Cardiac fibroblast (primary cell): ENCODE measurements around the gene CCDC68.

Experiments
- DNase-seq, 2 donors: peaks; one replicate each; pipeline versions ENCODE4 v3.0.0 to v3.0.0-alpha.2; 2010; ENCODE audit warnings: low read depth in 2 of 2
- H3K4me3 ChIP-seq, 2 donors: replicated peaks in 1 of 2; 1 replicate in 1 of 2; 2 replicates in 1 of 2; pipeline ENCODE4 v1.5.1; 2011; ENCODE audit warnings: low read depth in 2 of 2, low read length in 2 of 2, mild to moderate bottlenecking in 2 of 2, moderate library complexity in 1 of 2
- TF ChIP-seq, protein P1 (sequence below): IDR thresholded peaks from one replicate; pipeline ENCODE4 v1.5.1; 2011; ENCODE audit warnings: low read depth, mild to moderate bottlenecking, low read length, inconsistent platforms

Gene CCDC68

GRCh38 chr18:54962919-54963645, 3.8 kb upstream of the CCDC68 start:
- no peak overlapping the region for H3K4me3 ChIP-seq
- DNase-seq: no peak
- TF ChIP-seq, protein P1, sequence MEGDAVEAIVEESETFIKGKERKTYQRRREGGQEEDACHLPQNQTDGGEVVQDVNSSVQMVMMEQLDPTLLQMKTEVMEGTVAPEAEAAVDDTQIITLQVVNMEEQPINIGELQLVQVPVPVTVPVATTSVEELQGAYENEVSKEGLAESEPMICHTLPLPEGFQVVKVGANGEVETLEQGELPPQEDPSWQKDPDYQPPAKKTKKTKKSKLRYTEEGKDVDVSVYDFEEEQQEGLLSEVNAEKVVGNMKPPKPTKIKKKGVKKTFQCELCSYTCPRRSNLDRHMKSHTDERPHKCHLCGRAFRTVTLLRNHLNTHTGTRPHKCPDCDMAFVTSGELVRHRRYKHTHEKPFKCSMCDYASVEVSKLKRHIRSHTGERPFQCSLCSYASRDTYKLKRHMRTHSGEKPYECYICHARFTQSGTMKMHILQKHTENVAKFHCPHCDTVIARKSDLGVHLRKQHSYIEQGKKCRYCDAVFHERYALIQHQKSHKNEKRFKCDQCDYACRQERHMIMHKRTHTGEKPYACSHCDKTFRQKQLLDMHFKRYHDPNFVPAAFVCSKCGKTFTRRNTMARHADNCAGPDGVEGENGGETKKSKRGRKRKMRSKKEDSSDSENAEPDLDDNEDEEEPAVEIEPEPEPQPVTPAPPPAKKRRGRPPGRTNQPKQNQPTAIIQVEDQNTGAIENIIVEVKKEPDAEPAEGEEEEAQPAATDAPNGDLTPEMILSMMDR: no peak

DNA sequence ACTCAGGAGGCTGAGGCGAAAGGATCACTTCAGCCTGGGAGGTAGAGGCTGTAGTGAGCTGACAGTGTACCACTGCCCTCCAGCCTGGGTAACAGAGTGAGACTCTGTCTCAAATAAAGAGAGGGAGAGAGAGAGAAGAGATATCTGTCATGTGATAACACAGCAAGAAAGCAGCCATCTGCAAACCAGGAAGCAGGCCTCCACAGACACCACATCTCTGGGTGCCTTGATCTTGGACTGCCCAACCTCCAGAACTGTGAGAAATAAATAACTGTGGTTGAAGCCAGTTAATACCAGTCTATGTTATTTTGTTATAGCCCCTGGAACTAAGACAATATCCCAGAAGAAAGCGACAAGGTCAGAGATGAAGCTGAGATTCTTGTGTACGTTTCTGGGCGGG, 2.6 kb upstream of the CCDC68 start:
- H3K4me3 ChIP-seq: no peak overlapping the region
- TF ChIP-seq, protein P1: no peak
- DNase-seq: no peak

- TF ChIP-seq, protein P1: no peak
- no peak overlapping the region for H3K4me3 ChIP-seq
- DNase-seq: peak in 1 of 2 donors; percentile 30
These were observed 1.8 kb upstream of the CCDC68 start for GRCh38 chr18:54961016-54961423.

- TF ChIP-seq, protein P1: no peak
- DNase-seq: no peak
These were observed 936 bp upstream of the CCDC68 start for GRCh38 chr18:54960197-54960596.

DNA sequence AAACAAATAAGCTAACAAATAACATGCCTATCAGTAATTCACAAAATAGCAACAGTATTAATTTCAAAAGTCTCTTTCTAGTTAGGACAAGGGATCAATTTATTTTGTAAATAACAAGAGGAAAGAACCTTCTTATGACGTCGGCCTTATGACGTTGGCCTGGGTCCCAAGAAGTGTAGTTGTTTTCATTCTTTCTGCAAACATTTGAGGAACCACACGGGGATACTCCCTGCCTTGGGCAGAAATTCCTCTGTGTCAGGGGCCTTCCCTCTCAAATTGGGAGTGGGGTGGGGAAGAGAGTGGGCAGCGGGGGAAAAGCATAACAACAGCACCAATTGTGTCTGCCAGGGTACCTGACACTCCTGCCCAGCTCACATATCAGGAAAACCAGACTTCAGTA, 1.3 kb downstream of the CCDC68 start:
- TF ChIP-seq, protein P1: peak; percentile 17
- peak overlapping the region in 1 of 2 donors; percentile 70 for H3K4me3 ChIP-seq
- DNase-seq: peak; percentile 82 to 83

More at GRCh38 chr18:54960197-54960596, 936 bp upstream of the CCDC68 start:
- H3K4me3 ChIP-seq: no peak overlapping the region

DNA sequence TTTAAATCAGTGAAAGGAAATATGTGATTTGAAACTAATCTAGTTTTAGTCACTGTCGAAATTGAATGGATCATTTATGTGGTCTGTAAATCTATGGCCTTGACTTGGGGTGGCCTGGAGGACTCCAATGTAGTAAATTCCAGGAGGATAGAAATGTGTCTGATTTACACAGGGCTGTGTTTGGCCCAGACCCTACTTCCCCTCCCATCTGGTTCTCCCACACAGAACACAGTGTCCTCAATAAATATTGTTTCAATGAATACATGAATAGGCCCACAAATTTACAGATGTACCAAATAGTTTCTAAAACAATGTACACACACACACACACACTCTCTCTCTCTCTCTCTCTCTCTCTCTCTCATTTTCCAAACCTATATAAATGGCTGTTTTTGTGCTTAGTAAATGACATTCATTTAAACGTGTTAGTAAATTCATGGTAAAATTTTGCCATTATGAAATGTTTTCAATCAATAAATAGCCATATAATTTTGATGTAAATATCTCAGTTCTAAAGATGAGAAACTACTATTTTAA, 1.9 kb downstream of the CCDC68 start:
- peak overlapping the region in 1 of 2 donors; percentile 70 for H3K4me3 ChIP-seq
- TF ChIP-seq, protein P1: no peak
- DNase-seq: peak; percentile 26 to 61
